DMS53 (cell line): Measurements from ENCODE around the gene CCDC57.
"Not testable (repeated sequence)": the region's sequence is repeated elsewhere in the genome, so short reads cannot be mapped to it uniquely, and the experiment has no call there.

Source experiments
- DNase-seq: peaks from one replicate; lab custom pipeline; 2025; lab: John Stamatoyannopoulos, UW

The CCDC57 gene

DNA sequence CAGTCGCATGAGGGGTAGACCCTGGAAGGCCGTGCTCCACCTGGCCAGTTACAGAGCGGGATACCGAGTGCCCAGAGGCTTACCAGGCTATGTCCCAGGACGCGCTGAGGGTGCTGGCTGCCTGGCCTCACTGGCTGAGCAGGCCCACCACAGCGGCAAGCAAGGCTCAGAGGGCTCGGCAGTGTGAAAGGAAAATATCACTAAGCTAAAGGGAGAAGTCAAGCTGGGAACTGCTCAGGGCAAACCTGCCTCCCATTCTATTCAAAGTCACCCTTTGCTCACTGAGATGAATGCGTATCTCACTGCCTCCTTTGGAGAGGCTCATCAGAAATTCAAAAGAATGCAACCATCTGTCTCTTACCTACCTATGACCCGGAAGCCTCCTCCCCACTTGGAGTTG lies 37.4 kb downstream of the CCDC57 start:
- DNase-seq, result no peak

DNA sequence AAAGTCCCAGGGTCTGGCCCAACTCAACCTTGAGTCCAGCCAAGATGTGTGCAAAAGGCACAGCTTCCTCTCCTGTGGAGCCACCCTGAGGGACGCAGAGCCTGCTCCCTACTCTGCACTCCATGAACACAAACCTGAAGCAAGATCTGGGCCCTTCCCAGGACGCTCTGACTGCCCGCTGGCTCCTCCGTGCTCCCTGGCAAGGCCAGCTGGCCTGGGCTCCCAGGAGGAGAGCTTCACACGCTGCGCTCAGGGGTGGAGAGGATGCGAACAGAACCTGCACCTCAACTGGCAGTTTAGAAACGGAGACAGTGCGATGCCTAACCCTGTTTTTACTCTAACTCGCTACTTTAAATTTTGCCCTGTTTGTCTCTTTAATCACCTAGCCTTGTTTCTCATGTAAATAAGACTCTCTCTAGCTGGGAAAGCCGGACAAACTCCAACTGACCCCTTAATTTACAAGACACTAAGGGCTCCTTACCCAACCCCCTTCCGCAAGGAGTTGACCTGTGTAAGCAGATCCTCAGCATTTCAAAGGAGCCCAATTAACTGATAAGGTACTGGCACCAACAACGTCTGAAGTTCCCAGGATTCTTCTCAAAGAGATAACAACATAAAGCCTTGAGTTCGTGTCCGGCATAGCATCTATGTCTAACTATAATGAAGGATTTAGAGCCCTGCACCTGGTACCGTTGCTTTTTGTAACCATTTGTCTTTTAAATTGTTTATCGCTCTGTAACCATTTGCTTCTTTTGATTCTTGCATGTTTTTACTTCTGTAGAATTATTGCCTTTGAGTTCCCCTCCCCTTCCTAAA lies 38.4 kb downstream of the CCDC57 start:
- DNase-seq, result not testable (repeated sequence)

DNA sequence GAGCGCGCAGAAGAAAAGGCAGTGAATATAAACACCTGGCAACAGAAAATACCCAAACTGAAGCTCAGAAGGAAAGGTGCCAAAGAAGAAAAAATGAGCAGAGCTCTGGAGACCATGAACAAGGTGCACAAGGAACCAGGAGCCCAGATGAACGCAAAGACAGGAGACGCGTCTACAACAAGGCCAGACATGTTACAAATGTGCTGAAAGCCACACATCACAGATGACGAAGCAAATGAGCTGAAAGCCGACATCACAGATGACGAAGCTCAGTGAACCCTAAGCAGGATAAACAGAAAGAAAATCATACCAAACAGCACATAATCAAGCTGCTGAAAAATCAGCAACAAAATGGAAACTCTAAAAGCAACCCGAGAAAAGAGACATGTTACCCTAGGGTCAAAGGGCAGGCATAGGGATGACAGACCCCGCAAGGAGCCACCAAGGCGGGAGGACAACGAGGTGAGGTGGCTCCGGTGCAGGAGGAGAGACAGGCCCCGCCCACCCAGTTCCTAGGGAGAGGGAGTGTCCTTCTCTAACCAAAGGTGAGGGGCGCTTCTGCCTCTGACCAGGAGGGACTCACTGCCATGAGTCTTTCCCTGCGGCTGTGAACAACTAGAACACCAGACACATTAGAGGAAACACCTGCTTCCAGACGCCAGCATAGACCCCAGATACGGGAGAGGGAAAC lies 39.1 kb downstream of the CCDC57 start:
- DNase-seq, result no peak

DNA sequence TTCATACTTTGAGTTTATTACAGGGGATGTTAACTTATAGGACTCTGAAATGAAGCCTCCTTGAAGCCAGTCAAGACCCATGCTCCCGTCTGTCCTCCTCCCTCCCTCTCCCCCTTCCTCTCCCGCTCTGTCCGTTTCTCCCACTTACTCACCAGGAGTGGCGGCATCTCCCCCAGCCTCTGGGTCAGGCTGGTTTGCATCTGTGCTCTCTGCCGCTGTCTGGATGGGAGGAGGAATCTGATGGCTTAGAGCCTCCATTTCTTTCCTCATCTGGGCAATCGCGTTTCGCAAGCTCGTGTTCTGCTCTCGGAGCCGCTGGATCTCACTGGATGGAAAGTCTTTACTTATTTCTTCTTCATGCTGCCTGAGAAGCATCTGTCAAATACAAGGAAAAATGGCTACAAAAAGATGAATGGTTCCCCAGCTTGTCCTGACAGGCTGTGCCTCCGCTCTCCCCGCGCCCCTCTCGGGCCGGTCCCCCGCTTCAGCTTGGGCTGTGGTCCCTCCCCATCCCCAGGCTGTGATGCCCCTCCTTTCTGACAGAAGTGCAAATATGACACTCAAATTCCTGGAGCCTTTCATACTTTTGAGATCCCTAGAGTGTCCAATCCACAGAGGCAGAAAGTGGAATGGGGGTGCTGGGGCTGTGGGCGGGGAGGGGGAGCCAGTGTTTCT lies 40.0 kb downstream of the CCDC57 start:
- no peak for DNase-seq

DNA sequence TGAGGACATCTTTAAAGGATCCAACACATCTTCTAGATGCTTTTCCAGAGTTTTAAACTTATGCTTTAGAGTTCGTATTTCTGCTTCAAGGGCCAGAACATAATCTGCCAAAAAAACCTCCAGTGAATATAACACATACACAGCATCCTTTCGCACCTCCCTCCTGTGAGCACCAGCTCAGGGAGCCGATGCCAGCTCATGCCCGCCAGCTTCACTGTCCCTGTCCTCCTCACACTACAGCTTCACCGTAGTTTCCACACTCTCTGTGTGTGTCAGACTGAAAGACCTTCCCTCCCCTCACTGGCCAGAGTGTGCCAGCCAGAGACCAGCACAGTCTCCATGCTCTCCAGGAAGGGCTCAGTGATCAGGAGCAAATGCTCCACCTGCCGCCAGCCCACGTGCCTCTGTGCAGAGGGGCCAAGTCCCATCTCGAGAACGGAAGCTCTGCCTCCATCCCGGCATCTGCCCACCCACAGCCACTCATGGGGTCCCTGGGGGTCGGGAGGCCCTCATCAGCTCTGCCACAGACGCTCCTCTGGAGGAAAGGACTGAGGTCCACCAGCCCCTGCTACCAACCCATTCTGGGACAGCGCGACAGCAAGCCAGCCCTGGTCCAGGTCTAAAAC lies 40.8 kb downstream of the CCDC57 start:
- DNase-seq, result no peak

DNA sequence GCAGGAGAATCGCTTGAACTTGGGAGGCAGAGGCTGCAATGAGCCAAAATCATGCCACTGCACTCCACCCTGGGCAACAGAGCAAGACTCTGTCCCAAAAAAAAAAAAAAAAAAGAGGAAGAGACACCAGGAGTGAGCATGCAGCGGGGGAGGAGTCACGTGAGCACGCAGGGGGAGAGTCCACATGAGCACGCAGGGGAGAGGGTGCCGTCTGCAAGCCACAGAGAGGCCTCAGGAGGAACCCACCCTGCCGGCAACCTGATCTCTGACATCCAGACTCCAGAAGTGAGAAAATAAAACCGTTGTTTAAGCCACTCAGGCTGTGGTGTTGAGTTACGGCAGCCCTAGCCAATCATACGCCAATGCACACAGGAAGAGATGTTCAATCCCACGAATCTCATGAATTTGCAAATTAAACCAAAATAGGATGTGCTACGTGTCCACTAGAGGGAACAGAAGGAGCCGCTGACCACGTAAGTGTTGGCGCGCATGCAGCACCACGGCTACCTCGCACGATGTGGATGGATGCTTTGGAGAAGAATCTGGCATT lies 42.2 kb downstream of the CCDC57 start:
- no peak for DNase-seq

DNA sequence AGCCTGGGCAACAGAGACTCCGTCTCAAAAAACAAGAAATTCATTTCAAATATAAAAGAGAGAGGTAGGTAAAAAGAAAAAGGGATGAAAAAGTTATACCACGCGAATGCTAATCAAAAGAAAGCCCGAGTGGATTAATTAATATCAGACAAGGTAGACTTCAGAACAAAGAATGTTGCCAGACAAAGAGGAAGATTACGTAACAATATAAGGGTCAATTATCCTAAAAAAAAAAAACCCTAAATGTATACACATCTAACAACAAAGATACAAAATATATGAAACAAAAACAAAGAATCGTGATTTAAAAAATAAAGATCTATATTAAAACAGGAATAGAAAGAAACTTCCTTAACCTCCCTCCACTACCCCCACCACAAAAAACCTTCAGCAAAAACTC lies 44.1 kb downstream of the CCDC57 start:
- DNase-seq, result no peak

DNA sequence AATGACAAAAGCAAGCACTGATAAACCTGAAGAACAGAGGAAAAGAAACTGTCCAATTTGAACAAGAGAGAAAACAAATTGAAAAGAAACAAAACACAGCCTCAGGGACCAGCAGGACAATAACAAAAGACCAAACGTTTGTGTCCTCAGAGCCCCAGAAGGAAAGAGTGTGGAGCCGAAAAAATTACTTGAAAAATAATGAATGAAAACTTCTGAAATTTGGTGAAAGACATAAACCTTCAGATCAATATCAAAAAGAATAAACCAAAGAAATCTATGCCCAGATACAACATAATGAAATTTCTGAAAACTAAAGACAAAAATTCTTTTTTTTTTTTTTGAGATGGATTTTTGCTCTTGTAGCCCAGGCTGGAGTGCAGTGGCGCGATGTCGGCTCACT lies 45.6 kb downstream of the CCDC57 start:
- DNase-seq, result no peak

DNA sequence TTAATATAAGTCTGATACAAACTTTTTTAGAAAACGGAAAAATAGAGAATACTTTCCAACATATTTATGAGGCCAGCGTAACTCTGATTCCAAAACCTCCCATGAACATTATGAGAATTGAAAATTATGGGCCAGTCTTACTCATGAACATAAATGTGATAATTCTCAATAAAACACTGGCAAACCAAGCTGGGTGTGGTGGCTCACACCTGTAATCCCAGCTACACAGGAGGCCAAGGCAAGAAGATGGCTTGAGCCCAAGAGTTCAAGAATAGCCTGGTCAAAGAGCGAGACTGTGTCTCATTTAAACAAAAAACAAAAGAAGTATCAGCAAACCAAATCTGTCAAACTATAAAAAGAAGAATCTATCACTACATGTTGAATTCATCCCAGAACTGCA lies 47.8 kb downstream of the CCDC57 start:
- DNase-seq, result no peak

DNA sequence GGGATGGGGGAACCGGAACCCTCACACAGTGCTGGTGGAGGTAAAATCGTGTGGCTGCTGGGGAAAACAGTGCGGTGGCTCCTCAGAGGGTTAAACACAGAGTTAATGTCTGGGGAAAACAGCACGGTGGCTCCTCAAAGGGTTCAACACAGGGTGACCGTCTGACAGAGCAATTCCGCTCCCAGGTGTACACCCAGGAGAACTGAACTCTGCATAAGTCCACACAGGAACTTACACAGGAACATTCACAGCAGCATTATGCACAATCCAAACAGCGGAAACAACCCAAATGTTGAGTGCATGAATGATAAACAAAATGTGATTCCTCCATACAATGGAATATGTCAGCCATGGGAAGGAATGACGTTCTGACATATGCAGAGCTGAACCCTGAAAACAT lies 51.4 kb downstream of the CCDC57 start:
- DNase-seq, result no peak

DNA sequence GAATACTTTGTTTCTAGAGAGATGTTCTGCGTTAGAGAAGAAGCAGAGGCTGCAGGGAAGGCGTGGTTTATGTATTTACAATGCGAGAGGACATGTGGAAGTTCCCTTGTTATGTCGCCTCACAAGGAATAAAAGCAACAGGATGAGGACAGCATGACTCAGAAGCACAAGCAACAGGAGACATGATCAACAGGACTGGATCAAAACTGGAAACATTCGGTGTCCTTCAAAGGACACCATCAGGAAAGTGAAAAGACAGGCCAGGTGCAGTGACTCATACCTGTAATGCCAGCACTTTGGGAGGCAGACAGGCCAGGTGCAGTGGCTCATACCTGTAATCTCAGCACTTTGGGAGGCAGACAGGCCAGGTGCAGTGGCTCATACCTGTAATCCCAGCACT lies 52.6 kb downstream of the CCDC57 start:
- DNase-seq, result peak; percentile 71

DNA sequence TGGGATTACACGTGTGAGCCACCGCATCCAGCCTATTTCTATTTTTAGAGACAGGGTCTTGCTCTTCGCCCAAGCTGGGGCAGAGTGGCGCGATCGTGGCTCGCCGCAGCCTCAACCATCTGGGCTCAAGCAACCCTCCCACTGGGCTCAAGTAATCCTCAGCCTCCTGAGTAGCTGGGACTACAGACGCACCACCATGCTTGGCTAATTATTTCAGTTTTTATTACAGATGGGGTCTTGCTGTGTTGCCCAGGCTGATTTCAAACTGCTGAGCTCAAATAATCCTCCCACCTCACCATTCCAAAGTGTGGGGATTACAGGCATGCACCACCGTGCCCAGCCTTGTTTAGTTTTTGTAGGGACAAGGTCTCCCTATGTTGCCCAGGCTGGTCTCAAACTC lies 53.8 kb downstream of the CCDC57 start:
- DNase-seq, result no peak

DNA sequence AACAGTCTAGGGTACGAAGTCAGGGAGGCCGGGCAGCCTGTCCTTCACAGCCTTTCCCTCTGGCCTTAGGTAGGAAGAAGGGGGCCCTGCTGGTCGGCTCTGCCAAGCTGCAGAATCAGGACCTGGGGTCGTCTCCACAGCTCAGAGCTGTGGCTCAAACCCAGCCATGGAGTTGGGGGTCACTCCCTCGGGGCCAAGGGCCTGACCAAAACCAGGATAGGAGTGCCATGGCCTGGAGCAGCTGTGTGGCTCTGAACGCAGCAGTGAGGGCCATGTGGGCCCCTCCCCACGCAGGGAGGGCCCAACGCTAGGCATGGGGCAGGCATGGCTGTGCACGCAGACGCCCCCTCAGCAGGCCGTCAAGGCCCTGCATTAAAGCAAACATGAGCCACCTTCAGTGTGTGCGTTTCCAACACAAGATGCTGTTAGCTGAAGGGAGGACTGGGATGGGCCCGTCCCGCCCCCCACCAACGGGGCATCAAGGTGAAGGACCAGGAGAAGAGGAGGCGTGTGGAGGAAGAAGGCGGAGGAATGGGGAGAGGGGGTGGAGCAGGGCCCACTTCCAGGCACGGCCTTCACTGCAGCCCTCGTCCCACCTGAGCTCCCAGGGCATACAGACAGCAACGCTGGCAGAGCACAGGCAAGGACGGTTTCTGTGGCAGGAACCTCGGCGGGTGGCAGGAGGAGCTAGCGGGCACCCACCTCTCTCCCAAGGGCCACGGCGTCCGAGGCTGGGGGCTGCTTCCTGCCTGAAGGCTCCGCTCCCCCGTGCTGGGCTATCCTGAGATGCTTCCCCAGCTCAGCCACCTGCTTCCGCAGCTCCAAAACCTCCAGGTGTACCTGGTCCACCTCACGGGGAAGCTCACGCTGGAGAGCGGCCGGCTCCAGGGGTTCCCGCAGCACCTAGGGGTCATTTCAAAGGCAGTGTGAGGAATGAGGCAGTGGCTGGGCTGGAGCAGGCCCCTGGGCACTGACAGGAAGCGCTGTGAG lies 55.3 kb downstream of the CCDC57 start:
- no peak for DNase-seq

DNA sequence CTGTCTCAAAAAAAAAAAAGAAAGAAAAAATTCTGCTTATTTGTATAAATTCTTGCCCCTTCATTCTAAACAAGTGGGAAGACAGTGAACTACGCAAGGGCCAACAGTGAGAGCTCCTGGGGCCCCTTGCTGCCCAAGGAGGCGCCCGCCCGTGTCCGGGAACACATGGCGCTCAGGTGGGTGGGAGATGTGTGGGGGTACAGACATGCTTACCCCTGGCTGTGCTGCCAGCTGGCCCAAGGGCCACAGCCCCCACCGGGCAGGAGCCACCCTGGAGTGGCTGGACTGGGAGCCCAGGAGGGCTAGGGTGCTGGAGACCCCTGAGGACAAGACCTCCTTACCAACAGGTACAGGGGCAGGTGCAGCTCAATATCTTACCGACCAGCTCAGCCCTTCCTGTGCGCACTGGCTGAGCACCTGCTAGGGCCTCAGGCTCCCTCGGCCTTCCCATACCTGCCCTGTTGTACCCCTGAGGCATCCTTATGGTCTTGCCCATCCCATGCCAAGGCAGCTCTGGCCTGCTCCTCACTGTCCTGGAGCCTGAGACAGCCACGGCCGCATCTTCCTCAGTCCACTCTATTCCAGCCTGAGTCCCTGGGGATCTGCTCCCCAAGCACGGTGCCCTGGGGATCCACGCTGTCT lies 56.2 kb downstream of the CCDC57 start:
- DNase-seq, result no peak

DNA sequence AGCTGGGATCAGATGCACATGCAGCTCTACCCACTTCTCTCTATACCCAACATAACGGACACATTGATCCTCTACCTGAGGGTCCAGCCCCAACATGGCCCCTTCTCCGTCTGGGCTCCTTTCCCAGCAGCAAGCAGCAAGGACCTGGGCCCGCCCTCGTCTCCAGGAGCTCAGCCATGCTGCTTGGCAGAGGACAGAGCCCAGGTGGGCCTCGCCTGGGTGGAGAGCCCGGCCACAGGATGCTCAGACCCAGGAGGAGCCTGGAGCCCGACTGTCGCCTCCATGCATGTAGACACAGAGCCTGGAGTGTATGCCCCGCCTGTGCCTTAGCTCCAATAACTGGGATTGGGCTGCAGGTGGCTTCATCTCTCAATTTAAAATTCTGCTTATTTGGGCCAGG lies 57.0 kb downstream of the CCDC57 start:
- DNase-seq, result no peak

DNA sequence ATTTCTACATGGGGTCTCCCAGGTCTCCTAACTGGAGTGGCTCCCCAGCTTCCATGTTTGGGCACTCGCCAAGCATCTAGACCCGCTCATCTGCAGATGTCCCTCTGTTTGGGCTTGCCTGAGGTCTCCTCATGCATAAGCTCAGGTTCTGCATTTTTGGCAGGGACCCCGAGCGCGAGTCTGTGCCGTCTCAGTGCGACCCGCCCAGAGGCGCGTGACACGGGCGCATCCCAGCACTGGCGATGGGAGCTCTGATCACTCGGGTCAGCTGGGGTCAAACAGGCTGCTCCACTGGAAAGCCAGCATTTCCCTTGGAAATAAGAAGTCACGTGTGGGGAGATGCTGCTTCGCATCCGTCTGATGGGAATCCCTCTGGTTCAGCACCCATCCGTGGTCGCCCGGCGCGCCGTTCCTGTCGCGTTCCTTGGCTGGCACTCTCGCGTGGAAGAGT lies 57.7 kb downstream of the CCDC57 start:
- no peak for DNase-seq

DNA sequence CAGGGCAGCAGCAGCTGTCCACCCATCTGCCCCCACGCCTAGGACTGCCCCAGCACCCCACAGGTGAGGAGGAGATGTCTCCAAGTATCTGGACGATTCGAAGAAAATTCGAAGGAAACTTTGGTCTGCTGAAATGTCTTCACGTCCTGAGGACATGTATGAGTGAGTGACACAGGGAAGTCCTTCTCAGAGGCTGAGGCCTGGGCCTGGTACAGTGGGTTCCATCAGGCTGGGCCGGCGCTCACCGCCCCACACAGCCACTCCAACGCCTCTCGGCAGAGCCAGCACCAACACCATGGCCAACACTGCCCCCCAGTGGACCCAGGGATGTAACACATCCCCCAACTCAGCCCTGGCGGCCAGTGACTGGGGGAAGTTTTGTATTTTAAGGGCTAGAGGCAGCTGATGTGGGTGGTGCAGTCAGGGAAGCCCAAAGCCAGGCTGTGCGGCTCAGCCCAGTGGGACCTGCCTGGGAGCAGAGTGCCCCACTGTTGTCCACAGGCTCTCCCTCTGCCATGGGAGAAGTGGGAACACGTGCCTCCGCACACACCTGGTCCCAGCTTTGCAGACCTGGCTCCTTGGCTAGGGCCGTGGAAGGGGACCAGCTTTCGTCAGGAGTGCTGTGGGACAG lies 58.8 kb downstream of the CCDC57 start:
- DNase-seq, result peak; percentile 87

DNA sequence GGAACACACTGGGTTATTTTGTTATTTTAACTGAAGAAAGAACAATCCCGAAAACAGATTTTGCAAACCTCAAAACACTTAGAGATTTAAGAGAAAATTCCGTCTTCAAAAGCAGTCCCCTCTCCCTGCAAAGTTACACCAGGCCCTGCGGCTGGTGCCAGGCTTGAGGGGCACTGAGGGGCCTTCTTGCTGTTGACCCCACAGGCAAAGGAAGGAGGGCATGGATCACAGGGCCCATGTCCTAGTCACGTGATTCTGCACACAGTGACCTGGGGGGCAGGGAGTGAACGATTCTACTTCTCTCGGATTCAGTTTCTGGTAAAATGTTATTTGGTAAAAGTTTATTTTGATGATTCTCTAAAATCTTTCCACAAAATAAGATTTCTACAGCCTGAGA lies 59.3 kb downstream of the CCDC57 start:
- DNase-seq, result no peak

DNA sequence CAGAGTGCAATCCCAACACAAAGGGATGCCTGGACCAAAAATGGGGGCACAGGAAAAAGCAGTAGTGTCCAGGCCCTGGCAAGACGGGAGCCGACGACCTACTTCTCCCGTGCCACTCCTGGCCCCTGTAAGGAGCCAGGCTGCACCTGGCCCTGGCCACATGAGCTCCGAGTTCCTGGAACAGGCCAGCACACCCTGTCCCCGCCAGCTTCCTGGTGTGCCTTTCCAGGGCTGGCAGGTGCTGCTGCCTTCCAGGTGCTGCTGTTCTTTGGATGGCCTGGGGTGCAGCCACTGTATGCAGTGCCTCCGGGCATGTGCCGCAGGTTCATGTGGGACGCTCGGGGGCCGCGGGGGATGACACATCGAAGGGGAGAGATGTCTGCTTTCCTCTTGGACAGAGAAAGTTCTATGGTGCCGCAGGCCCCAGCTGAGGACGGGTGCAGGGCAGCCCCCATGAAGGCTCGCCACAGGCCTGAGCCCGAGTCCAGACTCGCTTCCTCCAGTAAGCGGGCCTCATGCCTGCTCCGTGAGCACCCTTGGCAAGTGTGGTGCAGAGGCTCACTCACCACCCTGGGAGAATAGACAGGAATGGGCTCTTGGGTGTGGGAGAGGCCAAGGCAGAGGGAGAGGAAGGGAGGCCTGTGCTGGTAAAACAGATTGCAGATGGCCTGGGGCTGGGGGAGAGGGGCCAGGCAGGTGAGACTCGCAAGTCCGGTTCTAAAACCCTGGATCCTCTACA lies 59.9 kb downstream of the CCDC57 start:
- peak; percentile 51 for DNase-seq
